DOHH2 (cell line): Measurements from ENCODE around the gene SLC34A1.

Experiments used
- H3F3A ChIP-seq: fragments of 200-600 bp; sonication (generic), shearing (Covaris generic); 2 replicates; pipeline ENCODE4 v1.6.0; 2016; ENCODE audit warnings: antibody characterized with exemption, mild to moderate bottlenecking; ENCODE audit not compliant: control insufficient read depth, insufficient read depth
- H3K27ac ChIP-seq: fragments of 200-600 bp; sonication (generic); 2 replicates; pipeline ENCODE4 v1.5.1; 2014; ENCODE audit warnings: low read depth, mild to moderate bottlenecking, low read length, moderate library complexity
- H3K27me3 ChIP-seq: fragments of 200-600 bp; sonication (generic); 2 replicates; pipeline ENCODE4 v1.6.1; 2014; ENCODE audit warnings: mild to moderate bottlenecking, low read length, mixed read lengths; ENCODE audit not compliant: control insufficient read depth
- H3K36me3 ChIP-seq: fragments of 200-600 bp; sonication (generic); 2 replicates; pipeline ENCODE4 v1.6.1; 2014; ENCODE audit warnings: mild to moderate bottlenecking, low read length, moderate library complexity, mixed read lengths; ENCODE audit not compliant: control insufficient read depth
- H3K4me1 ChIP-seq: fragments of 200-600 bp; sonication (generic); 2 replicates; pipeline ENCODE4 v1.6.1; 2014; ENCODE audit warnings: mild to moderate bottlenecking, low read length, mixed read lengths; ENCODE audit not compliant: control insufficient read depth
- H3K4me2 ChIP-seq: fragments of 200-600 bp; sonication (generic); 2 replicates; pipeline ENCODE4 v1.6.0; 2014; ENCODE audit warnings: mild to moderate bottlenecking, low read length, moderate library complexity
- H3K4me3 ChIP-seq: fragments of 200-600 bp; sonication (generic); 2 replicates; pipeline ENCODE4 v1.5.1; 2014; ENCODE audit warnings: mild to moderate bottlenecking, low read length, mixed read lengths
- H3K79me2 ChIP-seq: fragments of 200-600 bp; sonication (generic); 2 replicates; pipeline ENCODE4 v1.6.1; 2014; ENCODE audit warnings: mild to moderate bottlenecking, low read length, mixed read lengths; ENCODE audit not compliant: control insufficient read depth
- H3K9me2 ChIP-seq: fragments of 200-600 bp; sonication (generic); replicated peaks from 2 replicates; pipeline ENCODE4 v1.6.1; 2014; ENCODE audit warnings: mild to moderate bottlenecking, low read length, mixed read lengths; ENCODE audit not compliant: control insufficient read depth
- H3K9me3 ChIP-seq: fragments of 200-600 bp; sonication (generic); 2 replicates; pipeline ENCODE4 v1.6.1; 2014; ENCODE audit warnings: antibody characterized with exemption, low read length, mixed read lengths; ENCODE audit not compliant: control insufficient read depth, insufficient read depth
- H4K20me1 ChIP-seq: fragments of 200-600 bp; sonication (generic); 2 replicates; pipeline ENCODE4 v1.6.0; 2014; ENCODE audit warnings: low read depth, mild to moderate bottlenecking, antibody characterized with exemption, low read length, moderate library complexity; ENCODE audit not compliant: control insufficient read depth, insufficient read depth
- EZH2phosphoT487 ChIP-seq: fragments of 200-600 bp; sonication (generic); IDR thresholded peaks from 2 replicates; pipeline ENCODE4 v1.6.1; 2017; ENCODE audit warnings: borderline replicate concordance, mild to moderate bottlenecking, antibody characterized with exemption, low read length, moderate library complexity, mixed read lengths
- TF ChIP-seq, protein P1 (sequence below): fragments of 200-600 bp; sonication (generic); IDR thresholded peaks from one replicate; pipeline ENCODE4 v1.5.1; 2014; ENCODE audit warnings: antibody characterized with exemption, mild to moderate bottlenecking, low read depth, low read length; ENCODE audit not compliant: poor library complexity, severe bottlenecking

The SLC34A1 gene

DNA sequence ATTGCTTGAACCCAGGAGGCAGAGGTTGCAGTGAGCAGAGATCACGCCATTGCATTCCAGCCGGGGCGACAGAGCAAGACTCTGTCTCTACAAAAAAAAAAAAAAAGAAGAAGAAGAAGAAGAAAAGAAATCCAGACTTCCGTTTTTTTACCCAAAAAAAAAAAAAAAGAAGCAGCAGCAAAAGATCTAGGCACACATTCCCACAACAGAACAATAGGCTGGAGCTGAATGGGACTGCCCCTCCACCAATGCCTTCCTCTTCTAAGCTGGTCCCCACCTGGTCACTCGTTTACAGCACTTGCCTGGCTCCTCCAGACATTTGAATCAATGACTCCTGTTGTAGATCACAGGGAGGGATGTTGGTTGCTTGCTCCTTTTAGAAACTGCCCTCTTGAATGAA lies 31.1 kb upstream of the SLC34A1 start:
- Histone ChIP-seq H3K4me1 (peaks cover 49% of the 10 kb centered on the region), H3K9me2 (no peaks in the 10 kb centered on the region), H3K79me2 (peaks cover 36% of the 10 kb centered on the region), H3K27me3 (no peaks in the 10 kb centered on the region), H3K4me3 (no peak overlapping the region), H3K36me3 (peaks cover 23% of the 10 kb centered on the region), H3K4me2 (no peak overlapping the region), H3F3A (0 out of 2 replicates have a peak, but pooled peaks cover 2% of the 10 kb centered on the region), H3K9me3 (peaks cover 4% of the 10 kb centered on the region; the same call in 1 of the 2 replicates), H3K27ac (no peak overlapping the region), H4K20me1 (peaks cover 15% of the 10 kb centered on the region; the same call in 1 of the 2 replicates)
- no peak for TF ChIP-seq EZH2phosphoT487
- TF ChIP-seq, protein P1, sequence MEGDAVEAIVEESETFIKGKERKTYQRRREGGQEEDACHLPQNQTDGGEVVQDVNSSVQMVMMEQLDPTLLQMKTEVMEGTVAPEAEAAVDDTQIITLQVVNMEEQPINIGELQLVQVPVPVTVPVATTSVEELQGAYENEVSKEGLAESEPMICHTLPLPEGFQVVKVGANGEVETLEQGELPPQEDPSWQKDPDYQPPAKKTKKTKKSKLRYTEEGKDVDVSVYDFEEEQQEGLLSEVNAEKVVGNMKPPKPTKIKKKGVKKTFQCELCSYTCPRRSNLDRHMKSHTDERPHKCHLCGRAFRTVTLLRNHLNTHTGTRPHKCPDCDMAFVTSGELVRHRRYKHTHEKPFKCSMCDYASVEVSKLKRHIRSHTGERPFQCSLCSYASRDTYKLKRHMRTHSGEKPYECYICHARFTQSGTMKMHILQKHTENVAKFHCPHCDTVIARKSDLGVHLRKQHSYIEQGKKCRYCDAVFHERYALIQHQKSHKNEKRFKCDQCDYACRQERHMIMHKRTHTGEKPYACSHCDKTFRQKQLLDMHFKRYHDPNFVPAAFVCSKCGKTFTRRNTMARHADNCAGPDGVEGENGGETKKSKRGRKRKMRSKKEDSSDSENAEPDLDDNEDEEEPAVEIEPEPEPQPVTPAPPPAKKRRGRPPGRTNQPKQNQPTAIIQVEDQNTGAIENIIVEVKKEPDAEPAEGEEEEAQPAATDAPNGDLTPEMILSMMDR = no peak

DNA sequence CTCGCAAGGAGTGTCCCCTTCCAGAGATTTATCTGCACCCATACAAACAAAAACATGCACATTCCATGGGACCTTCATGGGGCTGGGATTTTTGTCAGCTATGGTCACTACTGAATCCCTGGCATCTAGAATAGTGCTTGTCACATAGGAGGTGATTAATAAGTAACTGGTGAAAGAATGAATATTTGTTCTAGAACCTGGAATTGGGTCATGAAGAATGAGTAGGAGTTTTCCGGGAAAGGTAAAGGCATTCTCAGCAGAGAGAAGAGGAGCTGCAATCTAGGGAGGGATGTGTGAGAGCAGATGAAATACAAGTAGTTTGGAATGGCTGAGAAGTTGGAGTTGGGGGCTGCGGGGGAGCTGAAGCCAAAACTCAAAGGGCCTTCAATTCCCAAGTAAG lies 30.0 kb upstream of the SLC34A1 start:
- Histone ChIP-seq H4K20me1 (peaks cover 13% of the 10 kb centered on the region; the same call in 1 of the 2 replicates), H3K27me3 (no peaks in the 10 kb centered on the region), H3K9me3 (peaks cover 4% of the 10 kb centered on the region; the same call in 1 of the 2 replicates), H3K9me2 (no peaks in the 10 kb centered on the region), H3K4me3 (no peak overlapping the region), H3K27ac (no peak overlapping the region), H3F3A (0 out of 2 replicates have a peak, but pooled peaks cover 2% of the 10 kb centered on the region), H3K36me3 (peaks cover 15% of the 10 kb centered on the region), H3K4me2 (no peak overlapping the region), H3K4me1 (peaks cover 56% of the 10 kb centered on the region), H3K79me2 (peaks cover 34% of the 10 kb centered on the region)
- TF ChIP-seq, protein P1 = no peak
- TF ChIP-seq EZH2phosphoT487 = no peak

DNA sequence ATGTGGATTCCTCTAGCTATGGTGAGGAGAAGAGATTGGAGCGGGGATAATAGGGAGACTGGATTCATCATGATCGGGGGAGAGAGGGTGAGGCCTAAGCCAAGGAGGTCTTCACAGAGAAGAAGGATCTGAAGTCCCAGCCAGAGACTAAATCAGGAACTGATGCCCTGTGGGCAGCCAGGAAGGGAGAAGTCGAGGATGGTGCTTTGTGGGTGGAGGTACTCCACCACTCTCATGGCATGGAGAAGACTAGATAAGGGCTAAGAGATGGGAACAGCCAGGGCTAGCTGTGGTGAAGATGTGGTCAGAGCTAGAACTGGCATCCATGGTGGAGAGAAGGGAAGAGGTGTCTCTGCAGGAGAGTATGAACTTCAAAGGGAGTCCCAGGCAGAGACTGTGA lies 29.5 kb upstream of the SLC34A1 start:
- H3K36me3 ChIP-seq = peaks cover 10% of the 10 kb centered on the region
- no peak for TF ChIP-seq EZH2phosphoT487
- TF ChIP-seq, protein P1 = no peak

More for the DNA sequence above, 29.5 kb upstream of the SLC34A1 start:
- Histone ChIP-seq H3K4me1 (peaks cover 56% of the 10 kb centered on the region), H3K9me3 (peaks cover 4% of the 10 kb centered on the region; the same call in 1 of the 2 replicates), H3K79me2 (peaks cover 31% of the 10 kb centered on the region), H4K20me1 (peaks cover 9% of the 10 kb centered on the region; the same call in 1 of the 2 replicates), H3K4me3 (no peak overlapping the region), H3F3A (0 out of 2 replicates have a peak, but pooled peaks cover 2% of the 10 kb centered on the region), H3K4me2 (no peak overlapping the region), H3K27me3 (no peaks in the 10 kb centered on the region), H3K9me2 (no peaks in the 10 kb centered on the region), H3K27ac (no peak overlapping the region)
